Left hindlimb (tissue), 1 donor: Measurements from ENCODE around the gene WNT16.

Experiments
- DNase-seq: peaks from one replicate; pipeline ENCODE4 v3.0.0-alpha.2; 2018

The WNT16 gene

GRCh38 chr7:121351682-121352081, 22.9 kb downstream of the WNT16 start:
- no peak for DNase-seq

DNA sequence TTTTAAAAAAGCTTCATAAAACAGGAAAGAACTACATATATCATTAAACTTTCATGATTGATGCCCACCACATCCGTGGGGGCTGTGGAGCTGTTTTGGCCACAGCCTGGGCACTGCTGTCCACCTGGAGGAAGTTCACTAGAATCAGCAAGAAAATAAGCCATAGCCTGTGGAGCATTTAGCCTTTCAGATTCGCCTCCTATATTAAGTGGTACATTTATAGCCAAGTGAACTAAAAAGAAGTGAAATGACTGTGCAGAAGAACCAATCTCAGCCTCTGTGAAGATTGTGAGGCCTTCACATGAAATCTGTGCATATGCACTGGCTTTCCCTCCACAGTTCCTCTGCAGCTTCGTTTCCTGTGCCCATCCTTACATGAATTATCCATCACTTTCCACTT, 23.5 kb downstream of the WNT16 start:
- DNase-seq: no peak

- DNase-seq: no peak
Measured at GRCh38 chr7:121355574-121355973, 26.8 kb downstream of the WNT16 start.

GRCh38 chr7:121360564-121360963, 31.8 kb downstream of the WNT16 start:
- DNase-seq: no peak

- DNase-seq: no peak
Measured at GRCh38 chr7:121366852-121367431, 38.1 kb downstream of the WNT16 start.

DNA sequence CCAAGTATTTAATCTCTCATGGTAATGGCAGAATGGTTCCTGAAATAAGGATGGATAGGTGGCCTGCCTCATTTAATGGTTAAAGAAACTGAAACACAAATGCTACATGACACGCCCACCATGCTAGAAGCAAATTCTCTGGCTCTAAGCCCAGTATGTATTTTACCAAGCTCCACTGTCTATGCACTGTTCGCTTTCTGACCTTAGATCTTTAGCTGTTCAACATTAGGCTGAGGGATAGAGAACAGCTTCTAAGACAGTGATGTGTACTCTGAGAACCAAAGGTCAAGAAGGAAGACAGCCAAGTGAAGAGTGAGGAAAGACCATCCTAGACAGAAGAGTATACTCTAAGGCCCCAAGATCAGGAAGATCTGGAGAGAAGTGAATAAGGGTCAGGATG, 40.7 kb downstream of the WNT16 start:
- DNase-seq: no peak

- no peak for DNase-seq
Measured at GRCh38 chr7:121371367-121371766, 42.6 kb downstream of the WNT16 start.

DNA sequence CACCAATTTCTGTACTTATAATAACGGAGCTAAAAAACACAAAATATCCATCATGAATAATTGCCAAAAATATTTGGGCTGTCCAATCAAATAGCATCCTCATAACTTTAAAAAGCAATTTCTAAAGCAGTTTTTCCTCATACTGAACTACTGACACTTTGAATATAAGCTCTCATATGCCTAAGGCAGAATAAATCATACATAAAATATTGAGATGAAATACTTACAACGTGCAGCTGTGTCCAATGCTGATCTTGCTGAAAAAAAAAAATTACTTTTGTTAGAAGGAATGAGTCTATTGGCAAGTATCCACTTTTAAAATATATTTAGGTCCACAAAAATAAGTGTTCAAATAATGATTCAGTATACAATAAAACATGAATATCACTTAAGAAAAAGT, 43.1 kb downstream of the WNT16 start:
- DNase-seq: no peak

GRCh38 chr7:121372376-121373010, 43.7 kb downstream of the WNT16 start:
- DNase-seq: no peak

GRCh38 chr7:121373177-121373576, 44.4 kb downstream of the WNT16 start:
- DNase-seq: no peak

- no peak for DNase-seq
Measured at GRCh38 chr7:121376979-121377378, 48.2 kb downstream of the WNT16 start.

DNA sequence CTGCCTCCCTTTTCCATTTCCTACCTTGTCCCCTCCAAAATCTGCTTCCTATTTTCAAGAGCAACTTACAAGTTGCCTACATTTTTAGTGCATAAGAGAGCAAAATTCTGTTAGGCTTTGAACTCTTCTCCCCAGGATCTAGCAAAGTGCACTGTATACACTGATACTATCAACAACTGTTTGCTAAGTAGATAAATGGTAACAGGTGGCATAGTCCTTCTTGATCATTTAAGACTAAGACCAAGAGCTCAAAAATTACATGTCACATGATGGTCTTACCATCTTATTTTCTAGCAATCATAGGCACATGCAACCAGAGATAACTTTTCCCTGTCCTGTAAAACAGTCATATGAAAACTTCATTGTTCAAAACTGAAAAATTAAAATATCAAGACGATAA, 51.1 kb downstream of the WNT16 start:
- DNase-seq: no peak

- no peak for DNase-seq
Measured at GRCh38 chr7:121382473-121382872, 53.7 kb downstream of the WNT16 start.

DNA sequence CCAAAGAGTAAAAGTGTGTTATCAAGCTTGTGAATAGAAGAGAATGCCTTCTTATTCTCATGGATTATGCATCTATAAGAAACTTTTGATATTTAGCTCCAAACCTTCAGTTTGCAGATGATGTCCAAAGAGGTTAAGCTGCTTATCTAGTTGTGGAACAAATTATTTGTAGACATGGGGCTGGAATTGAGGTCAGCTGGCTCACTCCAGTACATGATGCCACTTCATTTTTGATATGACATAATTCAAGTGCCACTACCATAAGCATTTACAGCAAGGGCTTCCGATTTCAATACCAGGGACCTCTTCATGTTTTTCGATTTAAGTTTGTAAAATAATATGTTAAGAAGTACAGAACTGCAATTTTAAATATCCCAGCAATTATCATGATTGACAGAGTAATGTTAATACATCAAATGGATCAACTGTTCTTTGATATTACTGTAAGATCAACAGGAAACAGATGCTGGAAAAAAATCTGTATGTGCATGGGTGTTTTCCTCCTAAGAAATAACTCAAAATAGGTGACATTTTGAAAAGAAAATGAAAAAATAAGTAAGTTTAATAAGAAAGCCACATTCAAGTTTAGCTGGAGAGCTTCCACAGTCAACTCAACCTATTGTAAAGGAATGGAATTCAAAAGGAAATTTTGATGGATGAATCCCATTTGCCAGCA, 54.6 kb downstream of the WNT16 start:
- no peak for DNase-seq

DNA sequence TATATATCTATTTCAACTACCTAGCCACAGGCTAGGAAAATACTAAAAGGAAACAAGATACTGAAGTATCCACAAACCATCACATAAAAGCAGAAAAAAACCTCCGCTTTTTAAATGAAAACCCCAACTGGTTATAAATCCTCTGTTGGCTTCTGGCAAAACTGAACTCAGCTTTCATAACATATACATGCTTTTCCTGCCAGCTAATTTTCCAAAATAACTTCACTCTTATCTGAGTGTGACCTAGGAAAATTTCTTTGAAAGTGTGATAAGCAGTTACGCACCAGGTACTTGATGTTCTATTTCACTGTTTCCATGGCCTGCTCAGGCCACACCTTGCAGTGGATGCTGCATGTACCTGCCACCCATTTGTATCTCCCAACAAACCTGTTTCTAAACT, 55.5 kb downstream of the WNT16 start:
- DNase-seq: no peak

- no peak for DNase-seq
Measured at GRCh38 chr7:121385056-121385799, 56.4 kb downstream of the WNT16 start.

- no peak for DNase-seq
Measured at GRCh38 chr7:121385800-121386179, 57.0 kb downstream of the WNT16 start.

- DNase-seq: no peak
Measured at GRCh38 chr7:121388950-121389349, 60.1 kb downstream of the WNT16 start.

- DNase-seq: no peak
Measured at GRCh38 chr7:121390109-121390508, 61.3 kb downstream of the WNT16 start.

- DNase-seq: no peak
Measured at GRCh38 chr7:121390617-121391016, 61.8 kb downstream of the WNT16 start.
